GM23338 (cell line): Measurements from ENCODE around the gene ITPR3. TPM values are rescaled to one million over a fixed set of nuclear protein-coding genes. Genes with fewer than 3 reads are reported as not detected.

Experiments
- ATAC-seq: fragments of 200-7000 bp; cut with Tn5 transposase; 3 replicates; pipeline ENCODE4 v1.9.1; 2020
- DNase-seq: peaks from one replicate; pipeline ENCODE4 v3.0.0-alpha.2; 2015; ENCODE audit warnings: low spot score
- H2AFZ ChIP-seq: fragments of 200-600 bp; sonication (generic); 2 replicates; pipeline ENCODE4 v1.8.0; 2016; ENCODE audit warnings: antibody characterized with exemption, mild to moderate bottlenecking, moderate library complexity
- H3F3A ChIP-seq: fragments of 200-600 bp; sonication (generic); replicated peaks from 2 replicates; pipeline ENCODE4 v1.8.0; 2017; ENCODE audit warnings: antibody characterized with exemption, mixed run types, low read depth
- H3K27ac ChIP-seq: fragments of 200-600 bp; sonication (generic); 2 replicates; pipeline ENCODE4 v1.6.1; 2016; ENCODE audit warnings: low read depth
- H3K27me3 ChIP-seq: fragments of 200-600 bp; sonication (generic); 2 replicates; pipeline ENCODE4 v1.8.0; 2016; ENCODE audit warnings: mild to moderate bottlenecking, mixed run types, moderate library complexity; ENCODE audit not compliant: insufficient read depth
- H3K36me3 ChIP-seq: fragments of 200-600 bp; sonication (generic); 2 replicates; pipeline ENCODE4 v1.8.0; 2016; ENCODE audit warnings: mild to moderate bottlenecking; ENCODE audit not compliant: insufficient read depth
- H3K4me1 ChIP-seq: fragments of 200-600 bp; sonication (generic); 2 replicates; pipeline ENCODE4 v1.8.0; 2016; ENCODE audit warnings: mild to moderate bottlenecking, moderate library complexity; ENCODE audit not compliant: insufficient read depth
- H3K4me2 ChIP-seq: fragments of 200-600 bp; sonication (generic); 2 replicates; pipeline ENCODE4 v1.7.1; 2017; ENCODE audit warnings: mixed run types
- H3K4me3 ChIP-seq: fragments of 200-600 bp; sonication (generic); 2 replicates; pipeline ENCODE4 v1.6.1; 2016; ENCODE audit warnings: mixed run types
- H3K79me2 ChIP-seq: fragments of 200-600 bp; sonication (generic); replicated peaks from 2 replicates; pipeline ENCODE4 v1.8.0; 2017; ENCODE audit warnings: mild to moderate bottlenecking; ENCODE audit not compliant: insufficient read depth
- H3K9me2 ChIP-seq: fragments of 200-600 bp; sonication (generic); 2 replicates; pipeline ENCODE4 v1.8.0; 2017; ENCODE audit not compliant: insufficient read depth
- H4K20me1 ChIP-seq: fragments of 200-600 bp; sonication (generic); replicated peaks from 2 replicates; pipeline ENCODE4 v1.8.0; 2017; ENCODE audit warnings: mild to moderate bottlenecking; ENCODE audit not compliant: insufficient read depth
- H3K27ac Mint-ChIP-seq: 2 replicates; pipeline ENCODE4 v1.8.0; 2020; ENCODE audit warnings: inconsistent platforms, mild to moderate bottlenecking, moderate library complexity, mixed read lengths
- H3K27me3 Mint-ChIP-seq: 3 replicates; pipeline ENCODE4 v1.8.0; 2022; ENCODE audit warnings: low read depth, mild to moderate bottlenecking, moderate library complexity, mixed read lengths, inconsistent platforms; ENCODE audit not compliant: insufficient read depth, poor library complexity
- H3K36me3 Mint-ChIP-seq: 3 replicates; pipeline ENCODE4 v1.8.0; 2021; ENCODE audit warnings: low read depth, mild to moderate bottlenecking, inconsistent platforms, moderate library complexity, mixed read lengths
- H3K4me1 Mint-ChIP-seq: 3 replicates; pipeline ENCODE4 v1.8.0; 2020; ENCODE audit warnings: mild to moderate bottlenecking, inconsistent platforms, mixed read lengths
- H3K4me3 Mint-ChIP-seq: 3 replicates; pipeline ENCODE4 v1.8.0; 2021; ENCODE audit warnings: moderate library complexity, mild to moderate bottlenecking, inconsistent platforms, mixed read lengths
- H3K9me3 Mint-ChIP-seq: 3 replicates; pipeline ENCODE4 v1.8.0; 2020; ENCODE audit warnings: moderate library complexity, mild to moderate bottlenecking, inconsistent platforms, mixed read lengths
- CTCF ChIP-seq, 2 experiments: fragments of 200-600 bp in 1 of 2; sonication (generic) in 1 of 2; conservative IDR thresholded peaks; 2 replicates each; pipeline versions ENCODE4 v1.5.1 to v1.6.1; 2016 to 2017; ENCODE audit warnings: antibody characterized with exemption in 2 of 2, low read depth in 2 of 2, mild to moderate bottlenecking in 2 of 2, moderate library complexity in 1 of 2
- EZH2 ChIP-seq: fragments of 200-600 bp; sonication (generic); IDR thresholded peaks from one replicate; pipeline ENCODE4 v1.8.0; 2017; ENCODE audit warnings: antibody characterized with exemption, mild to moderate bottlenecking, low read depth; ENCODE audit not compliant: unreplicated experiment
- EZH2phosphoT487 ChIP-seq: fragments of 200-600 bp; sonication (generic); IDR thresholded peaks from one replicate; pipeline ENCODE4 v1.8.1; 2018; ENCODE audit warnings: antibody characterized with exemption; ENCODE audit not compliant: unreplicated experiment
- JUNB ChIP-seq: IDR thresholded peaks from one replicate; pipeline ENCODE4 v1.6.1; 2016; ENCODE audit warnings: antibody characterized with exemption; ENCODE audit not compliant: unreplicated experiment
- POLR2AphosphoS5 ChIP-seq: IDR thresholded peaks from 2 replicates; pipeline ENCODE4 v1.6.1; 2016; ENCODE audit warnings: antibody characterized with exemption, low read depth
- REST ChIP-seq: IDR thresholded peaks from one replicate; pipeline ENCODE4 v1.6.1; 2018; ENCODE audit warnings: antibody characterized with exemption; ENCODE audit not compliant: unreplicated experiment
- STAT1 ChIP-seq: IDR thresholded peaks from one replicate; pipeline ENCODE4 v1.6.1; 2016; ENCODE audit warnings: antibody characterized with exemption; ENCODE audit not compliant: unreplicated experiment
- ZNF462 ChIP-seq: fragments of 250-450 bp; sonication (Bioruptor Pico); IDR thresholded peaks from 2 replicates; pipeline ENCODE4 v1.5.0; 2020; ENCODE audit warnings: mild to moderate bottlenecking, moderate library complexity
- polyA plus RNA-seq: library from polyadenylated mRNA; unstranded; fragments of >200 nt; fragmentation: Nextera tagmentation; extraction: Ambion mirVana; gene quantifications from 2 replicates; pipeline ENCODE4 v1.2.1, GENCODE V29; 2016
- total RNA-seq: library from RNA; depleted of rRNA; stranded (reverse); fragments of >200 nt; shearing (Covaris generic); gene quantifications from 2 replicates; pipeline ENCODE4 v1.2.3, GENCODE V29; 2014

ITPR3 gene
- total and polyA plus RNA-seq, 2 experiments from 2014 or later, result 7.3 to 31.9 TPM

GRCh38 chr6:33690766-33691165 is 69.6 kb downstream of the ITPR3 start:
- TF ChIP-seq CTCF (conservative IDR thresholded peaks at IDR 0.05; ENCODE audit: low read depth in 2 of 2), result peak in 1 of 2 experiments; percentile 14; a peak in 1 of 4 replicates
- no peak for TF ChIP-seq EZH2phosphoT487
- no peak for TF ChIP-seq POLR2AphosphoS5
- no peak for TF ChIP-seq STAT1
- Histone ChIP-seq H3K79me2 (no peaks in the 10 kb centered on the region), H3K9me2 (no peaks in the 10 kb centered on the region), H2AFZ (no peak overlapping the region), H3K27me3 (no peaks in the 10 kb centered on the region), H3K4me1 (no peaks in the 10 kb centered on the region), H3K4me3 (no peak overlapping the region), H3K27ac (no peak overlapping the region), H3F3A (no peaks in the 10 kb centered on the region), H3K4me2 (no peak overlapping the region), H3K36me3 (peaks cover 10% of the 10 kb centered on the region; the same call in 1 of the 2 replicates), H4K20me1 (no peaks in the 10 kb centered on the region; the same call in 1 of the 2 replicates)
- Mint-ChIP-seq H3K36me3 (peaks cover 43% of the 10 kb centered on the region), H3K9me3 (no peaks in the 10 kb centered on the region; the same call in 2 of the 3 replicates), H3K27me3 (peaks cover 27% of the 10 kb centered on the region), H3K4me3 (no peak overlapping the region), H3K4me1 (peaks cover 12% of the 10 kb centered on the region), H3K27ac (no peak overlapping the region)
- ATAC-seq (no peak), DNase-seq (no peak)

DNA sequence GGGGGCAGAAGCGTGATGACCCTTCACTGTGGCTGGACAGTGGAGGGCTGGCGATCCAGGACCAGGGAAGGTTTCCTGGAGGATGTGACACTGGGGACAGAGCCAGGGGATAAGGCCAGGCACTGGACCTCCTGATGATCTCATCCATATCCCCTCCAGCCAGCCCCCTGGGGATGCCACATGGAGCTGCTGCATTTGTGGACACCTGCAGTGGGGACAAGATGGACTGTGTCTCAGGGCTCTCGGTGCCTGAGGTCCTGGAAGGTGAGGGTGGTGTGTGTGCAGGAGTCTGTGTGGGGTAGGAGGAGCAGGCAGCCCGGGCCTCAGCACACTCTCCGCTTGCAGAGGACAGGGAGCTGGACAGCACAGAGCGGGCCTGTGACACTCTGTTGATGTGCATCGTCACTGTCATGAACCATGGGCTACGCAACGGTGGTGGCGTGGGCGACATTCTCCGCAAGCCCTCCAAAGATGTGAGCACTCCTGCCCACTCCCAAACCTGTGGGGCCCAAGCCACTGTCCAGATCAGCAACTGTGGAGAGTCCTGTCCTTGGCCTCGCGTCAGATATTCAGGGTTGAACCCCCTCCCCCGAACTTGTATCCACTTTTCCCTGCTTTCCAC is 70.4 kb downstream of the ITPR3 start:
- Mint-ChIP-seq H3K4me1 (peaks cover 18% of the 10 kb centered on the region), H3K27me3 (peaks cover 25% of the 10 kb centered on the region), H3K9me3 (no peaks in the 10 kb centered on the region), H3K36me3 (peaks cover 46% of the 10 kb centered on the region), H3K4me3 (no peak overlapping the region), H3K27ac (peak overlapping the region; percentile 87; the same call in 1 of the 2 replicates)
- Histone ChIP-seq H3K36me3 (peaks cover 10% of the 10 kb centered on the region; the same call in 1 of the 2 replicates), H2AFZ (no peak overlapping the region), H3K27me3 (no peaks in the 10 kb centered on the region), H3K4me2 (no peak overlapping the region), H3K27ac (no peak overlapping the region), H3F3A (no peaks in the 10 kb centered on the region), H4K20me1 (no peaks in the 10 kb centered on the region; the same call in 1 of the 2 replicates), H3K9me2 (no peaks in the 10 kb centered on the region), H3K79me2 (no peaks in the 10 kb centered on the region), H3K4me1 (no peaks in the 10 kb centered on the region), H3K4me3 (no peak overlapping the region)
- ATAC-seq (no peak), DNase-seq (no peak)
- TF ChIP-seq STAT1 (no peak), EZH2 (no peak), ZNF462 (CRISPR knock-in tag) (no peak), REST (no peak), JUNB (no peak)
